Prostate gland (tissue), 2 donors: Measurements from ENCODE around the gene NTM.

Experiments used
- POLR2A ChIP-seq: fragments of 450-650 bp; IDR thresholded peaks from one replicate; pipeline ENCODE4 v1.6.1; 2016; ENCODE audit warnings: antibody characterized with exemption, mild to moderate bottlenecking
- POLR2AphosphoS5 ChIP-seq: sonication (generic); formaldehyde crosslinking; IDR thresholded peaks from one replicate; pipeline ENCODE4 v1.6.1; 2017; ENCODE audit warnings: antibody characterized with exemption
- TF ChIP-seq, protein P1 (sequence below), 4 experiments: fragments of 200-600 bp in 2 of 4; fragments of 450-650 bp in 2 of 4; sonication (generic) in 2 of 4; IDR thresholded peaks; 1 replicate in 3 of 4; 2 replicates in 1 of 4; pipeline ENCODE4 v1.5.1; 2016 to 2019; ENCODE audit warnings: antibody characterized with exemption in 4 of 4, mild to moderate bottlenecking in 2 of 4, moderate library complexity in 2 of 4

DNA sequence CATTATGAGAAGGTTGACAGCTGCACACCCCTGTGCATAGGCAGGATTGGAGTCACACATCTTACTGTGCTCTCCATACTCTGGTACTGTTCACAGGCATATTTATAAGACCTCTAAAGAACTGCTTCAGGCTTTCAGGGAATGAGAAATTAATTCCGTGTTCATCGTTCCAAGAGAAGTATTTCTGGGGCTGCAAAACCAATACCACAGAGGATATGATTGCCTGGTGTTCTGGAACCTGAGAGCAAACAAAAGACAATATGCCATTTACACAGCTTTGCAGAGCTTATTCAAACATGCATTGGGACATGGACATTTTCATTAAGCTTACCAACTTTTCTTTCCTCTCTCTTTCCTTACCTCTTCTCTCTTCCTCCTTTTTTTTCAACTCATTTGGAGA is 388.7 kb downstream of the NTM start:
- TF ChIP-seq POLR2A (no peak), POLR2AphosphoS5 (no peak)
- TF ChIP-seq, protein P1, sequence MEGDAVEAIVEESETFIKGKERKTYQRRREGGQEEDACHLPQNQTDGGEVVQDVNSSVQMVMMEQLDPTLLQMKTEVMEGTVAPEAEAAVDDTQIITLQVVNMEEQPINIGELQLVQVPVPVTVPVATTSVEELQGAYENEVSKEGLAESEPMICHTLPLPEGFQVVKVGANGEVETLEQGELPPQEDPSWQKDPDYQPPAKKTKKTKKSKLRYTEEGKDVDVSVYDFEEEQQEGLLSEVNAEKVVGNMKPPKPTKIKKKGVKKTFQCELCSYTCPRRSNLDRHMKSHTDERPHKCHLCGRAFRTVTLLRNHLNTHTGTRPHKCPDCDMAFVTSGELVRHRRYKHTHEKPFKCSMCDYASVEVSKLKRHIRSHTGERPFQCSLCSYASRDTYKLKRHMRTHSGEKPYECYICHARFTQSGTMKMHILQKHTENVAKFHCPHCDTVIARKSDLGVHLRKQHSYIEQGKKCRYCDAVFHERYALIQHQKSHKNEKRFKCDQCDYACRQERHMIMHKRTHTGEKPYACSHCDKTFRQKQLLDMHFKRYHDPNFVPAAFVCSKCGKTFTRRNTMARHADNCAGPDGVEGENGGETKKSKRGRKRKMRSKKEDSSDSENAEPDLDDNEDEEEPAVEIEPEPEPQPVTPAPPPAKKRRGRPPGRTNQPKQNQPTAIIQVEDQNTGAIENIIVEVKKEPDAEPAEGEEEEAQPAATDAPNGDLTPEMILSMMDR (IDR thresholded peaks at IDR 0.05) = no peak
